OCI-LY3 (cell line): Measurements from ENCODE around the gene ASNS.

Experiments used
- CTCF ChIP-seq: fragments of 200-600, 300-600 bp; sonication (generic); IDR thresholded peaks from 2 replicates; pipeline ENCODE4 v1.5.1; 2014; ENCODE audit warnings: antibody characterized with exemption, low read length, low read depth
- EZH2phosphoT487 ChIP-seq: fragments of 200-600 bp; shearing (Covaris generic); IDR thresholded peaks from 2 replicates; pipeline ENCODE4 v1.6.1; 2018; ENCODE audit warnings: antibody characterized with exemption, mixed run types, low read depth

- TF ChIP-seq CTCF (no peak), EZH2phosphoT487 (no peak)
Measured at GRCh38 chr7:97847791-97848190, 24.4 kb downstream of the ASNS start.
